Fibroblast of the aortic adventitia (primary cell): ENCODE results near the gene ST6GALNAC3. TPM values are rescaled to one million over a fixed set of nuclear protein-coding genes. Genes with fewer than 3 reads are reported as not detected.

Experiments
- DNase-seq: peaks from one replicate; pipeline ENCODE4 v3.0.0-alpha.2; 2010; ENCODE audit warnings: low read depth
- H3K4me3 ChIP-seq: 2 replicates; pipeline ENCODE4 v1.5.1; 2011; ENCODE audit warnings: low read depth, mild to moderate bottlenecking, control low read depth, low read length, moderate library complexity
- CTCF ChIP-seq: IDR thresholded peaks from 2 replicates; pipeline ENCODE4 v1.5.1; 2011; ENCODE audit warnings: mild to moderate bottlenecking, low read length, control low read depth, inconsistent platforms; ENCODE audit not compliant: insufficient read depth
- total RNA-seq: library from RNA; depleted of rRNA; stranded (reverse); fragments of >200 nt; gene quantifications from 2 replicates; pipeline ENCODE4 v1.2.3, GENCODE V29; 2012; ENCODE audit warnings: low replicate concordance

Gene ST6GALNAC3
- total RNA-seq, 1 donor, result 3.1 TPM

GRCh38 chr1:76256289-76257223, 182.0 kb downstream of the ST6GALNAC3 start:
- no peak for DNase-seq
- no peak overlapping the region for H3K4me3 ChIP-seq
- TF ChIP-seq CTCF, result no peak

- TF ChIP-seq CTCF, result no peak
- no peak overlapping the region for H3K4me3 ChIP-seq
- no peak for DNase-seq
Measured at GRCh38 chr1:76257823-76258222, 183.3 kb downstream of the ST6GALNAC3 start.

- H3K4me3 ChIP-seq, result no peak overlapping the region
- no peak for TF ChIP-seq CTCF
- DNase-seq, result no peak
Measured at GRCh38 chr1:76259270-76259669, 184.7 kb downstream of the ST6GALNAC3 start.

GRCh38 chr1:76260279-76260678, 185.7 kb downstream of the ST6GALNAC3 start:
- no peak overlapping the region for H3K4me3 ChIP-seq
- DNase-seq, result no peak
- no peak for TF ChIP-seq CTCF

GRCh38 chr1:76262601-76263000, 188.1 kb downstream of the ST6GALNAC3 start:
- DNase-seq, result no peak
- TF ChIP-seq CTCF, result no peak
- no peak overlapping the region for H3K4me3 ChIP-seq

GRCh38 chr1:76264642-76265041, 190.1 kb downstream of the ST6GALNAC3 start:
- no peak for DNase-seq
- H3K4me3 ChIP-seq, result no peak overlapping the region
- no peak for TF ChIP-seq CTCF
